ENCODE results near the gene SHC1.
A peak's percentile ranks its signal among the peaks of the same experiment; 100 is the strongest.

Gene SHC1

GRCh38 chr1:155016231-155016831 is 45.8 kb upstream of the SHC1 start:
- no peak for TF ChIP-seq CTCF (conservative IDR thresholded peaks at IDR 0.05; ENCODE audit: low read length)
- no peak overlapping the region for H3K4me3 ChIP-seq (ENCODE audit: low read length)
- no peak for DNase-seq (ENCODE audit: low read depth)

GRCh38 chr1:155015527-155016230 is 45.1 kb upstream of the SHC1 start:
- no peak for TF ChIP-seq CTCF (conservative IDR thresholded peaks at IDR 0.05; ENCODE audit: low read length)
- DNase-seq (ENCODE audit: low read depth), result no peak
- H3K4me3 ChIP-seq (ENCODE audit: low read length), result no peak overlapping the region

GRCh38 chr1:155014709-155015508 is 44.4 kb upstream of the SHC1 start:
- H3K4me3 ChIP-seq (ENCODE audit: low read length), result no peak overlapping the region
- DNase-seq (ENCODE audit: low read depth), result no peak
- TF ChIP-seq CTCF (conservative IDR thresholded peaks at IDR 0.05; ENCODE audit: low read length), result no peak

- no peak for TF ChIP-seq CTCF (conservative IDR thresholded peaks at IDR 0.05; ENCODE audit: low read length)
- no peak overlapping the region for H3K4me3 ChIP-seq (ENCODE audit: low read length)
- DNase-seq (ENCODE audit: low read depth), result no peak
Measured at GRCh38 chr1:155013632-155014031, 43.1 kb upstream of the SHC1 start.

GRCh38 chr1:155012776-155013602 is 42.4 kb upstream of the SHC1 start:
- no peak for TF ChIP-seq CTCF (conservative IDR thresholded peaks at IDR 0.05; ENCODE audit: low read length)
- no peak for DNase-seq (ENCODE audit: low read depth)
- H3K4me3 ChIP-seq (ENCODE audit: low read length), result no peak overlapping the region

- H3K4me3 ChIP-seq (ENCODE audit: low read length), result no peak overlapping the region
- no peak for TF ChIP-seq CTCF (conservative IDR thresholded peaks at IDR 0.05; ENCODE audit: low read length)
- peak; percentile 54 for DNase-seq (ENCODE audit: low read depth)
Measured at GRCh38 chr1:155012026-155012546, 41.5 kb upstream of the SHC1 start.

All from AG10803 (cell line).